WI38 (cell line): ENCODE data around the gene GNAT2.

Experiments
- H3K4me3 ChIP-seq: 2 replicates; pipeline ENCODE4 v1.5.1; 2011; ENCODE audit warnings: low read depth, mild to moderate bottlenecking, control low read depth, low read length
- CTCF ChIP-seq: IDR thresholded peaks from 2 replicates; pipeline ENCODE4 v1.5.1; 2012; ENCODE audit warnings: low read depth, mild to moderate bottlenecking, control low read depth, low read length

GNAT2 gene

GRCh38 chr1:109566982-109567381 is 52.4 kb downstream of the GNAT2 start:
- no peak for TF ChIP-seq CTCF
- H3K4me3 ChIP-seq: no peak overlapping the region

GRCh38 chr1:109565241-109565640 is 54.2 kb downstream of the GNAT2 start:
- H3K4me3 ChIP-seq: no peak overlapping the region
- TF ChIP-seq CTCF: no peak

- TF ChIP-seq CTCF: no peak
- H3K4me3 ChIP-seq: no peak overlapping the region
These were observed 55.1 kb downstream of the GNAT2 start for GRCh38 chr1:109564194-109564878.

DNA sequence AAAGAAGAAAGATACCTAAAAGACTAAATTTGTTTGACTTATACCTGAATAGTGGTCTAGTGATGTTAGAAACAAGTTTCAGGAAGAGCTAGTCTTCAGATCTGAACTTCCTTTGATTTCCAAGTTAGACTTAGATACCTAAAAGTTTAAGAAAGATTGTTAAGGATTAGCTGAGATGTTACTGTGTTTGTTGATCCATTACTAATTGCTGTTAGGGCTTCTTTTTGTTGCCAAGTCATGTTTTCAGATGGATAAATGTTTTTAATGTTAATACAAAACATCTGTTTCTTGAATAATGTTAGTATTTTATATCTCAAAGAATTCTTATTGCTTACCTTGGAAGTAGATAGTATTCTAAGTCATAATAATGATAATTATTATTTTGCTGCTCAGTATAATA is 59.4 kb downstream of the GNAT2 start:
- no peak for TF ChIP-seq CTCF

GRCh38 chr1:109557520-109557919 is 61.9 kb downstream of the GNAT2 start:
- no peak overlapping the region for H3K4me3 ChIP-seq
- no peak for TF ChIP-seq CTCF

More for the DNA sequence above, 59.4 kb downstream of the GNAT2 start:
- no peak overlapping the region for H3K4me3 ChIP-seq

GRCh38 chr1:109556563-109556962 is 62.9 kb downstream of the GNAT2 start:
- TF ChIP-seq CTCF: no peak
- H3K4me3 ChIP-seq: no peak overlapping the region
